Activated naive CD8-positive, alpha-beta T cell treated with anti-CD3 and anti-CD28 coated beads, Interleukin-2, amount 10 ng/mL, durations not matched to agents 7 days and 5 days (primary cell): ENCODE data around the gene SYNGAP1. TPM values are rescaled to one million over a fixed set of nuclear protein-coding genes. Genes with fewer than 3 reads are reported as not detected.

Experiments
- ATAC-seq: fragments of 150-1000 bp; cut with Tn5 transposase; one replicate; pipeline ENCODE4 v1.10.0; 2021; ENCODE audit warnings: low read depth, moderate library complexity
- POLR2A ChIA-PET: fragments of 350-600 bp; sonication (Branson Sonifier 250); formaldehyde crosslinking; loops from one replicate; lab custom pipeline; 2021; ENCODE audit warnings: antibody characterized with exemption; lab: Charles Lee
- DNase-seq: peaks from one replicate; pipeline ENCODE4 v3.0.0; 2021
- H3K27ac Mint-ChIP-seq: one replicate; pipeline ENCODE4 v1.8.0; 2022; ENCODE audit warnings: mild to moderate bottlenecking, mixed read lengths
- H3K27me3 Mint-ChIP-seq: one replicate; pipeline ENCODE4 v1.8.0; 2022; ENCODE audit warnings: mild to moderate bottlenecking, moderate library complexity, mixed read lengths
- H3K36me3 Mint-ChIP-seq: one replicate; pipeline ENCODE4 v1.8.0; 2021; ENCODE audit warnings: mild to moderate bottlenecking, mixed read lengths
- H3K4me1 Mint-ChIP-seq: one replicate; pipeline ENCODE4 v1.8.0; 2021; ENCODE audit warnings: mixed read lengths
- H3K4me3 Mint-ChIP-seq: one replicate; pipeline ENCODE4 v1.8.0; 2022; ENCODE audit warnings: mild to moderate bottlenecking, moderate library complexity, mixed read lengths
- H3K9me3 Mint-ChIP-seq: one replicate; pipeline ENCODE4 v1.8.0; 2021; ENCODE audit warnings: mixed read lengths
- total RNA-seq, 2 experiments: library from RNA; stranded (reverse); gene quantifications; one replicate each; pipeline ENCODE4 v1.2.3, GENCODE V29; 2021

The SYNGAP1 gene
- total RNA-seq, 2 experiments from 2014 or later: 53.3 to 60.1 TPM

DNA sequence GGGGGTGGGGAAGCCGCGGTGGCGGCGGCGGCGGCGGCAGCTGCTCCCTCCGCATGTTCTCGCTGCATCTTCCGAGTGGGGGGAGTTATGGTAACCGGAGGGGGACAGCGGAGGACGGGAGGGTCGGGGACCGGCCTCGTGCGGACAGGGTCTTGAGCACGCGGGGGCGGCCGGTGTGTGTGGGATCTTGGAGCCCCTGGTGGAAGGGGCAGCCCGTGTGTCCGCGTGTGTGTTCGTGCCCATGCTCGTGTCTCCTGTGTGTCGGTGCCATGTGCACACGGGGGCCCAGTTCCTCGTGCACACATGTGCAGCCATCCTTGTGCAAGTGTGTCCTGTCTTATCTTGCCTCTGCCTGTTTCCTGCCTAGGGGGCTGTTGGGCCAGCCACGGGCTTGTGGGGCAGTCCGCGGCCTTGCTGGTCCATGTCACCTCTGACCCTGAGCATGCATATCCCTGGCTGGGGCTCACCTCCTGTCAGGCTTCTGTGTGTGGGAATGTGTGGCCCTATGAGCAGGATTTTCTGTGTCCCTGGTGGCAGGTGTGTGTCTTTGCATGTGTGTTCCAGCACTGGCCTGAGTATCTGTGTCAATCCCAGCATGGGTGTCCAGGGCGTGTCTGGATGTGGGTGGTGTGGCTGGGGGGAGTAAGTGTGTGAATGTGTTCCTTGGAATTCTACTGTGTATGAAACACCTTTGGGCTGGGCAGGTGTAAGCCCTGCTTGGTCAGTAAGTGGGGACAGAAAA, 8.5 kb downstream of the SYNGAP1 start:
- H3K9me3 Mint-ChIP-seq: no peaks in the 10 kb centered on the region
- H3K36me3 Mint-ChIP-seq: peaks cover 20% of the 10 kb centered on the region
- ATAC-seq: no peak

DNA sequence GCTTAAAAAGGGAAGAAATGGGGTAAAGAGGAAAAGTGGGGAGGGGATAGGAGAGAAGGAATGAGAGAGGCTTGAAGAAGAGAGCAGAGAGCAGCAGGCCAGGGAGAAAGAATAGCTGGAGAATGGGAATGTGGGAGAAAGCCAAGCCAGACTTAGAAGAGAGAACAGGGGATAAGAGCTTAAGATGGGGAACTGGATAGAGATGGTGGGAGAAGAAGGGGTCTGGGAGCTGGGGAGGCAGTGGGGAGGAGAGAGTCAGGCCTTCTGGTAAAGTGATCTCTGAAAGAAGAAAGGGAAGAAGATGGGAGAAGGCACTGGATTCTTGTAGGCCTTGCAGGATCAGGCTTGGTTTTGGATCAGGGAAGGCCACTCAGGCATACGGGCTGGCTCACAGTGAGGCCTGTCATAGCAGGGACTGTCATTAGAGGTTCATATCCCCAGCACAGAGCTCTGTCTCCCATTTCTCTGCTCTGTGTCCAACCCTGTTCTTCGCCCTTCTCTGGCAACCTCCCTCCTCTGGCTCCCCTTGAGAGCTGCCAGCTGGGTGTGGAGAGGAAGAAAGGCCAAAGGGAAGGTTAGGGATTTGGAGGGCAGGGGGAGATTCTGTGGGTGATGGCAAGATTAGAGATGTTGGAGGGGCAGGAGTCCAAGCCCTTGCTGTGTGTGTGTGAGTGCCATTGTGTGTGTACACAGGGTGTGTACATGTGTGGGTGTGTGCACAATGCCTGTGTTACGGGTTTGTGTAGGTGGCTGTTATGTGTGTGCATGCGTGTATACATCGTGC, 9.3 kb downstream of the SYNGAP1 start:
- Mint-ChIP-seq H3K4me3 (peak overlapping the region; percentile 86), H3K9me3 (no peaks in the 10 kb centered on the region), H3K27ac (peak overlapping the region; percentile 87), H3K4me1 (peaks cover 72% of the 10 kb centered on the region), H3K27me3 (no peaks in the 10 kb centered on the region), H3K36me3 (peaks cover 15% of the 10 kb centered on the region)
- DNase-seq: no peak
- no peak for ATAC-seq
- POLR2A ChIA-PET: interaction anchor here (0.5 to 2.8 kb wide), 9 partner anchors 10 to 151 kb away, joined by 3 to 22 read pairs (median 7); partner anchors contain the start of genes BAK1, SYNGAP1, ZBTB22 and ZBTB9

More for the DNA sequence above, 8.5 kb downstream of the SYNGAP1 start:
- peaks cover 73% of the 10 kb centered on the region for H3K4me1 Mint-ChIP-seq
- peak overlapping the region; percentile 86 for H3K4me3 Mint-ChIP-seq
- H3K27ac Mint-ChIP-seq: peak overlapping the region; percentile 87
- POLR2A ChIA-PET: interaction anchor here (0.5 to 2.8 kb wide), 8 partner anchors 9 to 151 kb away, joined by 3 to 22 read pairs (median 7); partner anchors contain the start of genes BAK1, SYNGAP1, ZBTB22 and ZBTB9
- peak; percentile 55 for DNase-seq
- no peaks in the 10 kb centered on the region for H3K27me3 Mint-ChIP-seq

DNA sequence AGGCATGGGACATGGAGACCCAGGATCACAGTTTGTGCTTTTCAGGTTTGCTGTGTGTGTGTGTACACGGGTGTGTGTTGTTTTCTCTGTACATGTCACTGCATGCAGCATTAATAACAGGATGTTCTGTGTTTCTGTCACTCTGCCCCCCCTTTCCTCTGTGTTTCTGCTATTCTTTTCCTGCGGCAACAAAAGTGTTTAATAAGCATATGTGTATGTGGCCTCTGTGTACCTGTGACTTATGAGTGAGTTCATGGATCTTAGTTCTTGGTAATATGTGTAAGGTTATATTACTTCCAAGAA, 9.8 kb downstream of the SYNGAP1 start:
- ATAC-seq: no peak
- POLR2A ChIA-PET: interaction anchor here (0.6 to 2.8 kb wide), 8 partner anchors 11 to 150 kb away, joined by 3 to 28 read pairs (median 8); partner anchors contain the start of genes BAK1, CUTA, SYNGAP1 and ZBTB9

DNA sequence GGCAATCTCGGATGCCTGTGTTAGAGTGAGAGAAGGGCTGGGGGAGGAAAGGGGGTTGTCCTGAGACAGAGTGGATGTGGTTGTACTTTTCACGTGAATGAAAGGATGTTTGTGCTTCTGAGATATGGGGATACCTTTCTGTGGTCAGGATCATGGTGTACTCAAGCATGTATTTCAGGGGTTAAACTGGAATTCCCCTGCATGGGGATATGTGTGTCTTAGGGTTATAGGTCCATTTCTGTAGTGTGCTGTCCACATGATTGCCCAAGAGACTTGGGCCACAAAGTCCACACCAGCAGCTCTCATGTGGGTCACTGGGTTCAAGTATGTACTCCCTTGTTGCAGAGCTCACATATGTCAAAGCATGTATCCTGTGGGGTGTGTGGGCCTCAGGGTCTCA, 10.5 kb downstream of the SYNGAP1 start:
- Mint-ChIP-seq H3K9me3 (no peaks in the 10 kb centered on the region), H3K27ac (peak overlapping the region; percentile 87), H3K27me3 (no peaks in the 10 kb centered on the region), H3K4me3 (peak overlapping the region; percentile 86), H3K4me1 (peaks cover 60% of the 10 kb centered on the region), H3K36me3 (peaks cover 12% of the 10 kb centered on the region)
- no peak for DNase-seq
- POLR2A ChIA-PET: interaction anchor here (0.5 to 2.8 kb wide), 16 partner anchors 10 to 231 kb away, joined by 3 to 28 read pairs (median 6); partner anchors contain the start of genes B3GALT4, BAK1, CUTA and ITPR3
- no peak for ATAC-seq

More for the DNA sequence above, 9.8 kb downstream of the SYNGAP1 start:
- Mint-ChIP-seq H3K27ac (peak overlapping the region; percentile 87), H3K4me1 (peaks cover 66% of the 10 kb centered on the region), H3K9me3 (no peaks in the 10 kb centered on the region), H3K27me3 (no peaks in the 10 kb centered on the region), H3K36me3 (peaks cover 10% of the 10 kb centered on the region), H3K4me3 (peak overlapping the region; percentile 86)
- no peak for DNase-seq

DNA sequence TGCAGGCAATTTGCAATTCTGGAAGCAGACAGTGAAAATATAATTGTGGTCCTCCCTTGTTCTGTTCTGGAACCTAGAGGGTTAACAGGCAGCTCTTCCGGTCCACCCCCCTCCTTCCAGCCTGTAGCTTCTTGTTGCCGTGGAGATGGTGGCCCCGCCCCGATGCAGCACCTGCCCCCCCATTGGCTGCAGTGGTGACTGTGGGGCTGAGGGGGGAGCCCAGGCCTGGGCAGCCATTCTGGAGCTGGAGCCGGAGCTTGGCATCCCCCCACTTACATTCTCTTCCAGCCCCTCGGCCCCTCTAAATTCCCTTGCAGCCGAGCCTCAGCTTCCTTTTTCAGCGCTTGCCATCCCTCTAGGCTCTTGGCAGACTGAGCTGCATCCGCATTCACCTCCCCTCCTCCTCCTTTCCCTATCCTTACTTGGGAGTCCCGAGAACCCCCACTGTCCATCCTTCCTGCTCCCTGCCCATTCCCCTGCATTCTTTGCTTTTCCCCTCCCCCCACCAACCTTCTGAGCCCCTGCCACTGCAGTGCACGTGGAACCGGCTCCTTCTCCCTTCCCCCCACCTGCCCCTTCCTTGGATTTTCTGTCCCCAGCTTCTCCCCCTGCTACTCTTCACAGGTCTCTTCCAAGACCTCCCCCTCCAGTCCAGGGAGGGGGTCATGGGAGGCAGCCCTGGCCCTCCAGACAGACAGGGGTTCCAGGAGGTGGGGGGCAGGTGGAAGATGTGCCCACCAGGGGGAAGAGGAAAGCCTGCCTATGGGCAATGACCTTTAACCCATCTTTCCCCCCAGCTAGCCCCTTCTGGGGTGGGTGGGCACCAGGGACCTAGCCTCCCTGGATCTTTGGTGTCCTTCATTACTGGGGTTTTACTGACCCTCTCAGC, 11.4 kb downstream of the SYNGAP1 start:
- Mint-ChIP-seq H3K4me1 (peaks cover 58% of the 10 kb centered on the region), H3K36me3 (peaks cover 13% of the 10 kb centered on the region), H3K4me3 (peak overlapping the region; percentile 86), H3K27ac (peak overlapping the region; percentile 87), H3K27me3 (no peaks in the 10 kb centered on the region), H3K9me3 (no peaks in the 10 kb centered on the region)
- ATAC-seq (peak; percentile 67), DNase-seq (peak; percentile 88)
- POLR2A ChIA-PET: interaction anchor here (0.6 to 2.8 kb wide), 22 partner anchors 10 to 459 kb away, joined by 3 to 28 read pairs (median 5); partner anchors contain the start of genes B3GALT4, BAK1, CUTA and ITPR3

DNA sequence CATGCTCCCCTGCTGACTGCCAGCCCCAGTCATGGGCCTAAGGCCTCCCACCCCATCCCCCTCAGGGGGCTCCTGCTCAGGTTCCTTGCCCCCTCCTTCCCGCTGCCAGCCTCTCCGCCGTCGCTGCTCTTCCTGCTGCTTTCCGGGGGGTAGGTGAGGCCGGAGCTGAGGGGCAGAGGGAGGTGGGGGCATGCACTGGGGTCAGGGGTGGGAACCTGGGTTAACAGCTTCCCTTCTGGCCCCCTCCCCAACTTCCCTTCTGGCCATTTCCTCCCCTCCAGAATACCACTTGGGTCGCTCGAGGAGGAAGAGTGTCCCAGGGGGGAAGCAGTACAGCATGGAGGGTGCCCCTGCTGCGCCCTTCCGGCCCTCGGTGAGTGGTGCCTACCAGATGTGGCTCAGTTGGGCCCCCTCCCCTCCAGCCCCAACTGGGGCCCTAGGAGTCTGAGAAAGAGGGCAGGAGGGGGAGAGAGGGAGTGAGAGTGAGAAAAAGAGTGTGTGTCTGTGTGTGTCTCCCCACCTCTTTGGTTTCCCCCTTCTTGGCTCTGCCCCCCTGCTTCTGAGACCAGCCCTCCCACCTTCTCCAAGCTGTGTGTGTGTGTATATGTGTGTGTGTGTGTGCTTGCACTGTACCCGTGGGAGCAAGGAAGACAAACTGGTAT, 12.1 kb downstream of the SYNGAP1 start:
- Mint-ChIP-seq H3K27me3 (no peaks in the 10 kb centered on the region), H3K36me3 (peaks cover 13% of the 10 kb centered on the region), H3K4me1 (peaks cover 53% of the 10 kb centered on the region), H3K4me3 (peak overlapping the region; percentile 86), H3K27ac (peak overlapping the region; percentile 87), H3K9me3 (no peaks in the 10 kb centered on the region)
- POLR2A ChIA-PET: interaction anchor here (0.6 to 2.7 kb wide), 6 partner anchors 21 to 263 kb away, joined by 4 to 15 read pairs (median 6); partner anchors contain the start of genes B3GALT4, PHF1 and ZBTB9
- DNase-seq (no peak), ATAC-seq (peak; percentile 13)

DNA sequence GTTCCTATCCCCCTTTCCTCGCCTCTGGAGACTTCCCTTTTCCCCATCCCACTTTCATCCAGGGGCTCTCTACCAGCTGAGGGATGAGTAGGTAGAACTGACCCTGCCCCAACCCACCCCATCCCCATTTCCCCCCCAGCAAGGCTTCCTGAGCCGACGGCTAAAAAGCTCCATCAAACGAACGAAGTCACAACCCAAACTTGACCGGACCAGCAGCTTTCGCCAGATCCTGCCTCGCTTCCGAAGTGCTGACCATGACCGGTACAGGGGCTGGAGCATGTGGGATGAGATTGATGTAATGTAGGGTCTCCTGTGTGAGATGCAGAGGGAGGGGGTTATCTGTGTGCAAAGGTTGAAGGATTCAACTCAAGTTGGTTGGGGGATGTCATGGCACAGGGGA, 12.7 kb downstream of the SYNGAP1 start:
- Mint-ChIP-seq H3K27me3 (no peaks in the 10 kb centered on the region), H3K4me3 (peak overlapping the region; percentile 86)

DNA sequence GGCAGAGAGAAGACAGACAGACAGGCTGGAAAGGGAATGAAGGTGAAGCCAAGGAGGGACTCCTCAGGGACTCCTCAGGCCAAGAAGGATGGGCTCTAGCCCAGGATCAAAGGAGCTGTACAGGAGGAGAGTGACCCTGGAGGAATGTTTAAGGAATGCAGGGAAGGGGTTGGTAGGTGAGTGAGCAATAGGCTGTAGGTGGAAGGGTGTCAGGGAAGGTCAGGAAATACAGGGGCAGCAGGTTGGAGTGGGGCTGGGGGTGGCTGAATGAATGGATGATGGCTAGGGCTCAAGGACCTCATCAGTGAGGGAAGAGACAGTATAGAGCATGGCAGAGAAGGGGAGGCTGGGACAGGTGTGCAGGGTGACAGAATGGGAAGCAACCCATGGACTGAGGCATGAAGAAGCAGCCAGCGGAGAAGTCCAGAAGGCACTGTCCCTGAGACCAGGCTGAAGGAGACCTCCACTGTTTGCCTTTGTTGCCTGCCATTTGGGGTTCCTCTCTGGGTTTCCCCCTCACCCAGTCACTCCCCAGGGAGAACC, 13.2 kb downstream of the SYNGAP1 start:
- H3K9me3 Mint-ChIP-seq: no peaks in the 10 kb centered on the region
- no peak for DNase-seq
- peak overlapping the region; percentile 86 for H3K4me3 Mint-ChIP-seq
- peaks cover 48% of the 10 kb centered on the region for H3K4me1 Mint-ChIP-seq
- peaks cover 17% of the 10 kb centered on the region for H3K36me3 Mint-ChIP-seq
- peak overlapping the region; percentile 28 for H3K27ac Mint-ChIP-seq
- no peak for ATAC-seq
- POLR2A ChIA-PET: interaction anchor here (0.8 kb wide), 1 partner anchor 21 kb away, joined by 5 read pairs; the partner anchor contains the start of gene ZBTB9
- H3K27me3 Mint-ChIP-seq: no peaks in the 10 kb centered on the region

More for the DNA sequence above, 12.7 kb downstream of the SYNGAP1 start:
- no peak for DNase-seq
- Mint-ChIP-seq H3K36me3 (peaks cover 16% of the 10 kb centered on the region), H3K9me3 (no peaks in the 10 kb centered on the region), H3K27ac (peak overlapping the region; percentile 87), H3K4me1 (peaks cover 48% of the 10 kb centered on the region)
- ATAC-seq: no peak
- POLR2A ChIA-PET: interaction anchor here (2.7 kb wide), 1 partner anchor 22 kb away, joined by 13 read pairs; the partner anchor contains the start of gene PHF1

DNA sequence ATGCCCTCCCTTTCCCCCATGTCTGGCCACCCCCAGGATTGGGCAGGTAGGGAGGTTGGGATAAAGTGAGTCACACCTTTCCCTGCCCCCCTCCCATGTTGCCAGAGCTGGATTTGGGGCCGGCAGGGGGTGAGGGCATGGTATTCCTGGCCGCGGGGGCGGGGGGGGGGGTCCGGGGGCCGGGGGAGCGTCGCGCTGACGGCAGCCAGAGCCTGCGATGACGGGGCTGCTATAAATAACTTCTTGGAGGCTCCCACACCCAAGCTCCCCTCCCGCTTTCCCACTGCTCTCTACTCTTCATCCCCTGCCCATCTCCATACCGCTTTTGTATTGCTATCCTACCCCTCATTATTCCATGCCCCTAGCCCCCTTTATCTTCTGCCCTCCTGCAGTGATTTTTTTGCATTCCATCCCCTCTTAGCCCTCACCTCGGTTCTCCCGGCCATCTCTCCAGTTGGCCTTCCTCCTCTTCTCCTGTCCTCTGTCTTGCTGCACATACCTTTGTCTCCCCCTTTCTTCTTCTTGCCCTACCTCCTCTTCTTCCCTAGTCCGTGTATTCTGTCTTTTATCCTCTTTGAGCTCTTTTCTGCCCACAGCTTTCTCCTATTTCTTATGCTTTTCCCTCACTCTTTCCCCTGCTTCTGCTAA, 13.8 kb downstream of the SYNGAP1 start:
- H3K4me3 Mint-ChIP-seq: no peak overlapping the region
- H3K27ac Mint-ChIP-seq: no peak overlapping the region
- POLR2A ChIA-PET: interaction anchor here (0.6 to 0.8 kb wide), 2 partner anchors 20 to 127 kb away, joined by 3 to 5 read pairs; partner anchors contain the start of gene ZBTB9
- no peaks in the 10 kb centered on the region for H3K9me3 Mint-ChIP-seq
- peaks cover 43% of the 10 kb centered on the region for H3K4me1 Mint-ChIP-seq
- H3K27me3 Mint-ChIP-seq: no peaks in the 10 kb centered on the region
- ATAC-seq: no peak
- no peak for DNase-seq
- peaks cover 23% of the 10 kb centered on the region for H3K36me3 Mint-ChIP-seq

DNA sequence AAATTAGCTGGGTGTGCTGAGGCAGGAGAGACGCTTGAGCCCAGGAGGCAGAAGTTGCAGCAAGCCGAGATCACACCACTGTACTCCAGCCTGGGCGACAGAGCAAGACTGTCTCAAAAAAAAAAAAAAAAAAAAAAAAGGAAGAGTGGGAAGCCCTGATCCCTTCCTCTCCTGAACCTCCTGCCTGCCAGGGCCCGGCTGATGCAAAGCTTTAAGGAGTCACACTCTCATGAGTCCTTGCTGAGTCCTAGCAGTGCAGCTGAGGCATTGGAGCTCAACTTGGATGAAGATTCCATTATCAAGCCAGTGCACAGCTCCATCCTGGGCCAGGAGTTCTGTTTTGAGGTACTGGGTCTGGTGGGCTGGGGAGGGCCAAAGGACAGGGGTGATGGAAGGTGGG, 15.1 kb downstream of the SYNGAP1 start:
- Mint-ChIP-seq H3K36me3 (peaks cover 26% of the 10 kb centered on the region), H3K27me3 (no peaks in the 10 kb centered on the region), H3K4me3 (no peak overlapping the region), H3K9me3 (no peaks in the 10 kb centered on the region), H3K27ac (no peak overlapping the region), H3K4me1 (peaks cover 32% of the 10 kb centered on the region)
- DNase-seq (no peak), ATAC-seq (no peak)
- POLR2A ChIA-PET: interaction anchor here (1.3 kb wide), 1 partner anchor 19 kb away, joined by 5 read pairs; the partner anchor contains the start of gene ZBTB9

DNA sequence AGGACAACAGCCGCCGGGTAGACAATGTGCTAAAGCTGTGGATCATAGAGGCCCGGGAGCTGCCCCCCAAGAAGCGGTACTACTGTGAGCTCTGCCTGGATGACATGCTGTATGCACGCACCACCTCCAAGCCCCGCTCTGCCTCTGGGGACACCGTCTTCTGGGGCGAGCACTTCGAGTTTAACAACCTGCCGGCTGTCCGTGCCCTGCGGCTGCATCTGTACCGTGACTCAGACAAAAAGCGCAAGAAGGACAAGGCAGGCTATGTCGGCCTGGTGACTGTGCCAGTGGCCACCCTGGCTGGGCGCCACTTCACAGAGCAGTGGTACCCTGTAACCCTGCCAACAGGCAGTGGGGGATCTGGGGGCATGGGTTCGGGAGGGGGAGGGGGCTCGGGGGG, 17.8 kb downstream of the SYNGAP1 start:
- DNase-seq (no peak), ATAC-seq (no peak)
- H3K4me3 Mint-ChIP-seq: no peak overlapping the region
- no peaks in the 10 kb centered on the region for H3K27me3 Mint-ChIP-seq
- POLR2A ChIA-PET: no interaction called here
- peaks cover 27% of the 10 kb centered on the region for H3K36me3 Mint-ChIP-seq
- no peaks in the 10 kb centered on the region for H3K9me3 Mint-ChIP-seq
- no peak overlapping the region for H3K27ac Mint-ChIP-seq
- H3K4me1 Mint-ChIP-seq: peaks cover 14% of the 10 kb centered on the region
